WTC11 (cell line): ENCODE results near the gene TRIM44. TPM values are rescaled to one million over a fixed set of nuclear protein-coding genes. Genes with fewer than 3 reads are reported as not detected.
"Not testable (repeated sequence)": the region's sequence is repeated elsewhere in the genome, so short reads cannot be mapped to it uniquely, and the experiment has no call there.

Experiments used
- ATAC-seq: fragments of 200-7000 bp; cut with Tn5 transposase; 2 replicates; pipeline ENCODE4 v1.10.0; 2021; ENCODE audit warnings: mild to moderate bottlenecking, moderate library complexity
- CTCF ChIA-PET: fragments of 300-600 bp; sonication (Branson Sonifier 250); formaldehyde crosslinking; loops from one replicate; lab custom pipeline; 2021; ENCODE audit warnings: antibody characterized with exemption; lab: Charles Lee
- POLR2A ChIA-PET: fragments of 350-600 bp; sonication (Branson Sonifier 250); formaldehyde crosslinking; loops from one replicate; lab custom pipeline; 2021; ENCODE audit warnings: antibody characterized with exemption; lab: Charles Lee
- DNase-seq: peaks from one replicate; pipeline ENCODE4 v3.0.0; 2021; ENCODE audit warnings: low spot score
- H3K27ac Mint-ChIP-seq: 2 replicates; pipeline ENCODE4 v1.8.0; 2021; ENCODE audit warnings: mixed read lengths
- H3K27me3 Mint-ChIP-seq: 2 replicates; pipeline ENCODE4 v1.8.0; 2021; ENCODE audit warnings: low read depth, mild to moderate bottlenecking, moderate library complexity, mixed read lengths
- H3K36me3 Mint-ChIP-seq: 2 replicates; pipeline ENCODE4 v1.8.0; 2021; ENCODE audit warnings: mixed read lengths
- H3K4me1 Mint-ChIP-seq: 2 replicates; pipeline ENCODE4 v1.8.0; 2022; ENCODE audit warnings: mixed read lengths
- H3K4me3 Mint-ChIP-seq: 2 replicates; pipeline ENCODE4 v1.8.0; 2021; ENCODE audit warnings: mild to moderate bottlenecking, moderate library complexity, mixed read lengths
- H3K9me3 Mint-ChIP-seq: 2 replicates; pipeline ENCODE4 v1.8.0; 2021; ENCODE audit warnings: mixed read lengths
- CREM ChIP-seq: sonication (generic); formaldehyde crosslinking; IDR thresholded peaks from 2 replicates; pipeline ENCODE4 v1.8.1; 2022; ENCODE audit warnings: mild to moderate bottlenecking, missing genetic modification reagents, moderate library complexity
- ESRRA ChIP-seq: sonication (generic); formaldehyde crosslinking; IDR thresholded peaks from 2 replicates; pipeline ENCODE4 v1.8.1; 2022; ENCODE audit warnings: mild to moderate bottlenecking, missing genetic modification reagents, borderline replicate concordance
- FOXJ3 ChIP-seq: sonication (generic); formaldehyde crosslinking; IDR thresholded peaks from 2 replicates; pipeline ENCODE4 v1.9.0; 2021; ENCODE audit warnings: missing genetic modification reagents, mild to moderate bottlenecking, borderline replicate concordance
- FOXK1 ChIP-seq: sonication (generic); formaldehyde crosslinking; IDR thresholded peaks from 2 replicates; pipeline ENCODE4 v1.8.0; 2022; ENCODE audit warnings: mild to moderate bottlenecking, moderate library complexity, missing genetic modification reagents
- MXD4 ChIP-seq: fragments of 250-450 bp; sonication (Bioruptor Pico); IDR thresholded peaks from 2 replicates; pipeline ENCODE4 v1.8.0; 2021; ENCODE audit warnings: mild to moderate bottlenecking, moderate library complexity, borderline replicate concordance
- NR1H2 ChIP-seq: sonication (generic); formaldehyde crosslinking; IDR thresholded peaks from 2 replicates; pipeline ENCODE4 v1.9.0; 2021; ENCODE audit warnings: mild to moderate bottlenecking, moderate library complexity, missing genetic modification reagents
- NR3C1 ChIP-seq: sonication (generic); formaldehyde crosslinking; conservative IDR thresholded peaks from 2 replicates; pipeline ENCODE4 v1.8.1; 2023; ENCODE audit warnings: low read depth, mild to moderate bottlenecking, missing genetic modification reagents
- ZBTB21 ChIP-seq: sonication (generic); formaldehyde crosslinking; IDR thresholded peaks from 2 replicates; pipeline ENCODE4 v1.8.1; 2023; ENCODE audit warnings: mild to moderate bottlenecking, missing genetic modification reagents, borderline replicate concordance
- total RNA-seq: library from RNA; stranded (reverse); gene quantifications from 3 replicates; pipeline ENCODE4 v1.2.3, GENCODE V29; 2021
- TF ChIP-seq, protein P1 (sequence below): sonication (generic); formaldehyde crosslinking; IDR thresholded peaks from 2 replicates; pipeline ENCODE4 v1.8.1; 2023; ENCODE audit warnings: mild to moderate bottlenecking, missing genetic modification reagents, moderate library complexity
- TF ChIP-seq, protein P2 (sequence below): fragments of 250-450 bp; sonication (Bioruptor Pico); IDR thresholded peaks from 2 replicates; pipeline ENCODE4 v1.9.0; 2021; ENCODE audit warnings: moderate library complexity, mild to moderate bottlenecking, inconsistent platforms, borderline replicate concordance
- TF ChIP-seq, protein P3 (sequence below): sonication (generic); formaldehyde crosslinking; IDR thresholded peaks from 2 replicates; pipeline ENCODE4 v1.8.1; 2023; ENCODE audit warnings: mild to moderate bottlenecking, moderate library complexity, missing genetic modification reagents
- TF ChIP-seq, protein P4 (sequence below): sonication (generic); formaldehyde crosslinking; IDR thresholded peaks from 2 replicates; pipeline ENCODE4 v1.8.0; 2022; ENCODE audit warnings: missing genetic modification reagents
- TF ChIP-seq, protein P5 (sequence below): fragments of 250-450 bp; sonication (Bioruptor Pico); conservative IDR thresholded peaks from 2 replicates; pipeline ENCODE4 v1.9.0; 2021; ENCODE audit warnings: mild to moderate bottlenecking
- TF ChIP-seq, protein P6 (sequence below): sonication (generic); formaldehyde crosslinking; conservative IDR thresholded peaks from 2 replicates; pipeline ENCODE4 v1.8.1; 2022; ENCODE audit warnings: mild to moderate bottlenecking, missing genetic modification reagents
- TF ChIP-seq, protein P7 (sequence below): sonication (generic); formaldehyde crosslinking; IDR thresholded peaks from 2 replicates; pipeline ENCODE4 v1.8.1; 2022; ENCODE audit warnings: missing genetic modification reagents, borderline replicate concordance

The TRIM44 gene
- total RNA-seq, 1 experiment from 2014 or later: 27.4 TPM

DNA sequence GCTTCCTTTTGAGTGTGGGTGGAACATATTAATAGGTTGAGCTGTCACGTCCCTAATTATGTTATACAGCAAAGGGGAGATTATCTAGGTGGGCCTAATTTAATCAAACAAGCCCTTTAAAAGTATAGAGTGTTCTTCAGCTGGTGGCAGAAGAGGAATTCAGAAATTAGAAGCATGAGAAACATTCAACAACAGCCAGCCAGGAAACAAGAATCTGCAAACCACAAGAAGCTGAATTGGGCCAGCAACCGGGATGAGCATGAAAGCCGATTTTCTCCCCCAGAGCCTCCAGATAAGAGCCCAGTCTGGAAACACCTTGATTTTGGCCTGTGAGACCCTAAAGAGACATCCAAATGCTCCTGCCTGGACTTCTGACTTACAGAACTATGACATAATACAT, 175.5 kb downstream of the TRIM44 start:
- H3K27me3 Mint-ChIP-seq: peaks cover 3% of the 10 kb centered on the region; the same call in 1 of the 2 replicates
- H3K9me3 Mint-ChIP-seq: peaks cover 33% of the 10 kb centered on the region
- ChIA-PET CTCF (interaction anchor here (6.8 kb wide), 1 partner anchor 16 kb away, joined by 55 read pairs; no protein-coding TSS in a partner anchor), POLR2A (no interaction called here)
- ATAC-seq (no peak), DNase-seq (no peak)
- H3K4me1 Mint-ChIP-seq: 0 out of 2 replicates have a peak, but pooled peaks cover 2% of the 10 kb centered on the region
- TF ChIP-seq ESRRA (CRISPR knock-in tag) (no peak), FOXK1 (CRISPR knock-in tag) (no peak), ZBTB21 (CRISPR knock-in tag) (no peak)
- TF ChIP-seq, protein P1, sequence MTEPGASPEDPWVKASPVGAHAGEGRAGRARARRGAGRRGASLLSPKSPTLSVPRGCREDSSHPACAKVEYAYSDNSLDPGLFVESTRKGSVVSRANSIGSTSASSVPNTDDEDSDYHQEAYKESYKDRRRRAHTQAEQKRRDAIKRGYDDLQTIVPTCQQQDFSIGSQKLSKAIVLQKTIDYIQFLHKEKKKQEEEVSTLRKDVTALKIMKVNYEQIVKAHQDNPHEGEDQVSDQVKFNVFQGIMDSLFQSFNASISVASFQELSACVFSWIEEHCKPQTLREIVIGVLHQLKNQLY (CRISPR knock-in tag): no peak
- TF ChIP-seq, protein P2, sequence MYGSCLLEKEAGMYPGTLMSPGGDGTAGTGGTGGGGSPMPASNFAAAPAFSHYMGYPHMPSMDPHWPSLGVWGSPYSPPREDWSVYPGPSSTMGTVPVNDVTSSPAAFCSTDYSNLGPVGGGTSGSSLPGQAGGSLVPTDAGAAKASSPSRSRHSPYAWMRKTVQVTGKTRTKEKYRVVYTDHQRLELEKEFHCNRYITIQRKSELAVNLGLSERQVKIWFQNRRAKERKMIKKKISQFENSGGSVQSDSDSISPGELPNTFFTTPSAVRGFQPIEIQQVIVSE: no peak
- TF ChIP-seq, protein P3, sequence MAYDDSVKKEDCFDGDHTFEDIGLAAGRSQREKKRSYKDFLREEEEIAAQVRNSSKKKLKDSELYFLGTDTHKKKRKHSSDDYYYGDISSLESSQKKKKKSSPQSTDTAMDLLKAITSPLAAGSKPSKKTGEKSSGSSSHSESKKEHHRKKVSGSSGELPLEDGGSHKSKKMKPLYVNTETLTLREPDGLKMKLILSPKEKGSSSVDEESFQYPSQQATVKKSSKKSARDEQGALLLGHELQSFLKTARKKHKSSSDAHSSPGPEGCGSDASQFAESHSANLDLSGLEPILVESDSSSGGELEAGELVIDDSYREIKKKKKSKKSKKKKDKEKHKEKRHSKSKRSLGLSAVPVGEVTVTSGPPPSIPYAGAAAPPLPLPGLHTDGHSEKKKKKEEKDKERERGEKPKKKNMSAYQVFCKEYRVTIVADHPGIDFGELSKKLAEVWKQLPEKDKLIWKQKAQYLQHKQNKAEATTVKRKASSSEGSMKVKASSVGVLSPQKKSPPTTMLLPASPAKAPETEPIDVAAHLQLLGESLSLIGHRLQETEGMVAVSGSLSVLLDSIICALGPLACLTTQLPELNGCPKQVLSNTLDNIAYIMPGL: no peak
- TF ChIP-seq, protein P4, sequence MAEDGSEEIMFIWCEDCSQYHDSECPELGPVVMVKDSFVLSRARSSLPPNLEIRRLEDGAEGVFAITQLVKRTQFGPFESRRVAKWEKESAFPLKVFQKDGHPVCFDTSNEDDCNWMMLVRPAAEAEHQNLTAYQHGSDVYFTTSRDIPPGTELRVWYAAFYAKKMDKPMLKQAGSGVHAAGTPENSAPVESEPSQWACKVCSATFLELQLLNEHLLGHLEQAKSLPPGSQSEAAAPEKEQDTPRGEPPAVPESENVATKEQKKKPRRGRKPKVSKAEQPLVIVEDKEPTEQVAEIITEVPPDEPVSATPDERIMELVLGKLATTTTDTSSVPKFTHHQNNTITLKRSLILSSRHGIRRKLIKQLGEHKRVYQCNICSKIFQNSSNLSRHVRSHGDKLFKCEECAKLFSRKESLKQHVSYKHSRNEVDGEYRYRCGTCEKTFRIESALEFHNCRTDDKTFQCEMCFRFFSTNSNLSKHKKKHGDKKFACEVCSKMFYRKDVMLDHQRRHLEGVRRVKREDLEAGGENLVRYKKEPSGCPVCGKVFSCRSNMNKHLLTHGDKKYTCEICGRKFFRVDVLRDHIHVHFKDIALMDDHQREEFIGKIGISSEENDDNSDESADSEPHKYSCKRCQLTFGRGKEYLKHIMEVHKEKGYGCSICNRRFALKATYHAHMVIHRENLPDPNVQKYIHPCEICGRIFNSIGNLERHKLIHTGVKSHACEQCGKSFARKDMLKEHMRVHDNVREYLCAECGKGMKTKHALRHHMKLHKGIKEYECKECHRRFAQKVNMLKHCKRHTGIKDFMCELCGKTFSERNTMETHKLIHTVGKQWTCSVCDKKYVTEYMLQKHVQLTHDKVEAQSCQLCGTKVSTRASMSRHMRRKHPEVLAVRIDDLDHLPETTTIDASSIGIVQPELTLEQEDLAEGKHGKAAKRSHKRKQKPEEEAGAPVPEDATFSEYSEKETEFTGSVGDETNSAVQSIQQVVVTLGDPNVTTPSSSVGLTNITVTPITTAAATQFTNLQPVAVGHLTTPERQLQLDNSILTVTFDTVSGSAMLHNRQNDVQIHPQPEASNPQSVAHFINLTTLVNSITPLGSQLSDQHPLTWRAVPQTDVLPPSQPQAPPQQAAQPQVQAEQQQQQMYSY (CRISPR knock-in tag): no peak
- H3K27ac Mint-ChIP-seq: no peak overlapping the region
- H3K4me3 Mint-ChIP-seq: no peak overlapping the region
- H3K36me3 Mint-ChIP-seq: peaks cover 11% of the 10 kb centered on the region

DNA sequence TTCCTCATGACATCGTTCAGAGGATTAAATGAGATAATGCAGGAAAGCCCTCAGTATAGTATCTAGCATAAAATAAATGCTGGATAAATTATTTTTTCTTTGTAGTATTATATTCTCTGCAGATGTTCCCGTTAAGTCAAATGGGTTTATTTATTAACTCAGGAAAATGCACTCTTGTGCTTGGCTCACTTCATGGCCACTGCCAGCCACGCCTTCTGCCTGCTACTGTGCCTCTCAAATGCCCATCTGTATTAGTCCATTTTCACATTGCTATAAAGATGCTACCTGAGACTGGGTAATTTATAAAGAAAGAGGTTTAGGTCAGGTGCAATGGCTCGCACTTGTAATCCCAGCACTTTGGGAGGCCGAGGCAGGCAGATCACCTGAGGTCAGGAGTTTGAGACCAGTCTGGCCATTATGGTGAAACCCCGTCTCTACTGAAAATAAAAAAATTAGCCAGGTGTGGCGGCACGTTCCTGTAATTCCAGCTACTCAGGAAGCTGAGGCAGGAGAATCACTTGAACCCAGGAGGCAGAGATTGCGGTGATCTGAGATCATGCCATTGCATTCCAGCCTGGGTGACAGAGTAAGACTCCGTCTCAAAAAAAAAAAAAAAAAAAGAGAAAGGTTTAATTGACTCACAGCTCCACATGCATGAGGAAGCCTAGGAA, 176.3 kb downstream of the TRIM44 start:
- H3K4me3 Mint-ChIP-seq, ATAC-seq, H3K4me1 Mint-ChIP-seq, H3K27me3 Mint-ChIP-seq, POLR2A ChIA-PET, DNase-seq, H3K27ac Mint-ChIP-seq: not testable (repeated sequence)
- CTCF ChIA-PET: interaction anchor here (6.8 kb wide), 1 partner anchor 17 kb away, joined by 55 read pairs; no protein-coding TSS in a partner anchor
- peaks cover 11% of the 10 kb centered on the region for H3K36me3 Mint-ChIP-seq
- peaks cover 33% of the 10 kb centered on the region for H3K9me3 Mint-ChIP-seq

DNA sequence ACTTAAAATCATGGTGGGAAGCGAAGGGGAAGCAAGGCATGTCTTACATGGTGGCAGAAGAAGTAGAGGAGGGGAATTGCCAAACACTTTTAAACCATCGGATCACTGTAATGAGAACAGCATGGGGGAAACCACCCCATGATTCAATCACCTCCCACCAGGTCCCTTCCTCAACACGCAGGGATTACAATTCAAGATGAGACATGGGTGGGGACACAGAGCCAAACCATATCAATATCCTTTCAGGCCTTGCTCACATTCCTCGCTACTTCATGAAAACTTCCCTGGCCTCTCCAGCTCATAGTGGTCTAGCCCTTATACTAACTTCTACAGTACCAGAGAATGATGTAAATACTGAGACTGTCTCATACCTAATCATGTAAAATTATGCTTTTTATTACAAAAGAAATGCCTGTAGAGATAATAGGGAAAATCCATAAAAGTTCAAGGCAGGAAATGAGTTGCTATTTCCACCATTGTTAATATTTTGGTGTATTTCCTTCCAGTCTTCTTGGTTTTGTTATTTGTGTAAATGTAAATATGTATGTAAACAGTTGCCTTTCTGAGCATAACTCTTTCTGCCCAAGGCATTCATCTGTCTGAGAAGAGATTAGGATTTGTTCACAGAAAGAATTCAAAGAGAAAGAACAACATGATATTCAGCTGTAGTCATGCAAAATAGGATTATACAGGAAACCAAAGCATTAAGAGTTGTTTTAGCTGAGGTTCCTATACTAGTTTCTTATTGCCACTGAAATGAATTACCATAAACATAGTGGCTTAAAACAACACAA, 177.0 kb downstream of the TRIM44 start:
- POLR2A ChIA-PET: no interaction called here
- no peak for DNase-seq
- Mint-ChIP-seq H3K27me3 (peaks cover 3% of the 10 kb centered on the region; the same call in 1 of the 2 replicates), H3K4me1 (no peaks in the 10 kb centered on the region), H3K4me3 (no peak overlapping the region), H3K9me3 (peaks cover 33% of the 10 kb centered on the region), H3K36me3 (peaks cover 11% of the 10 kb centered on the region), H3K27ac (no peak overlapping the region)
- CTCF ChIA-PET: interaction anchor here (6.8 kb wide), 1 partner anchor 17 kb away, joined by 55 read pairs; no protein-coding TSS in a partner anchor
- no peak for ATAC-seq
- TF ChIP-seq CREM (CRISPR knock-in tag) (no peak), NR3C1 (CRISPR knock-in tag) (no peak), FOXJ3 (no peak), NR1H2 (CRISPR knock-in tag) (no peak), MXD4 (no peak)
- TF ChIP-seq, protein P5, sequence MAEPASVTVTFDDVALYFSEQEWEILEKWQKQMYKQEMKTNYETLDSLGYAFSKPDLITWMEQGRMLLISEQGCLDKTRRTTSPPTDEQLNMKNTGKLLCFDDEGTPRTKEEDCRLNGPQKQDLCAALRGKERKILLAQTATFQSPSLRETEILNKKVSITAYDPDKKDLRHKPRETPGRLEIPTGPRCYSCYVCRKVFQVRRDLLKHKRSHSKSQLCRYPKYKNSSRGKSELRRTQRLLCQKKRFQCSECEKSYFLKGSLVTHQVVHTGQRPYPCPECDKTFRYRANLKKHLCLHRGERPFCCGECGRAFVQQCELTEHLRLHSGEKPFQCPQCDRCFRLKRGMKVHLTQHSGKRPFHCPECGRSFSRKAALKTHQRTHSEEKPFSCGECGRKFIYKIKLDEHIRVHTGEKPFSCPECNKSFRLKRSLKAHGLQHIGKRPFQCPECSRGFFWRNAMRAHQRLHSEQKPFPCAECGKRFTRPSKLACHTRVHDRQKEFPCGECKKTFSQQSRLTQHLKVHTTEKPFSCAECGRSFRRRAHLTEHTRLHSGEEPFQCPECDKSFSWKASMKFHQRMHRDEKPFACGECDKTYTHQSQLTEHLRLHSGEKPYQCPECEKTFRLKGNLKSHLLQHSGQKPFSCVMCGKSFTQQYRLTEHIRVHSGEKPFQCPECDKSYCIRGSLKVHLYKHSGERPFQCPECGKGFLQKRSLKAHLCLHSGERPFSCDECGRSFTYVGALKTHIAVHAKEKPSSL (CRISPR knock-in tag): no peak
- TF ChIP-seq, protein P6, sequence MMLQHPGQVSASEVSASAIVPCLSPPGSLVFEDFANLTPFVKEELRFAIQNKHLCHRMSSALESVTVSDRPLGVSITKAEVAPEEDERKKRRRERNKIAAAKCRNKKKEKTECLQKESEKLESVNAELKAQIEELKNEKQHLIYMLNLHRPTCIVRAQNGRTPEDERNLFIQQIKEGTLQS (CRISPR knock-in tag): no peak
- TF ChIP-seq, protein P7, sequence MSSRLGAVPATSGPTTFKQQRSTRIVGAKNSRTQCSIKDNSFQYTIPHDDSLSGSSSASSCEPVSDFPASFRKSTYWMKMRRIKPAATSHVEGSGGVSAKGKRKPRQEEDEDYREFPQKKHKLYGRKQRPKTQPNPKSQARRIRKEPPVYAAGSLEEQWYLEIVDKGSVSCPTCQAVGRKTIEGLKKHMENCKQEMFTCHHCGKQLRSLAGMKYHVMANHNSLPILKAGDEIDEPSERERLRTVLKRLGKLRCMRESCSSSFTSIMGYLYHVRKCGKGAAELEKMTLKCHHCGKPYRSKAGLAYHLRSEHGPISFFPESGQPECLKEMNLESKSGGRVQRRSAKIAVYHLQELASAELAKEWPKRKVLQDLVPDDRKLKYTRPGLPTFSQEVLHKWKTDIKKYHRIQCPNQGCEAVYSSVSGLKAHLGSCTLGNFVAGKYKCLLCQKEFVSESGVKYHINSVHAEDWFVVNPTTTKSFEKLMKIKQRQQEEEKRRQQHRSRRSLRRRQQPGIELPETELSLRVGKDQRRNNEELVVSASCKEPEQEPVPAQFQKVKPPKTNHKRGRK (CRISPR knock-in tag): no peak
